ENCODE data around the gene DOCK9.

The DOCK9 gene

DNA sequence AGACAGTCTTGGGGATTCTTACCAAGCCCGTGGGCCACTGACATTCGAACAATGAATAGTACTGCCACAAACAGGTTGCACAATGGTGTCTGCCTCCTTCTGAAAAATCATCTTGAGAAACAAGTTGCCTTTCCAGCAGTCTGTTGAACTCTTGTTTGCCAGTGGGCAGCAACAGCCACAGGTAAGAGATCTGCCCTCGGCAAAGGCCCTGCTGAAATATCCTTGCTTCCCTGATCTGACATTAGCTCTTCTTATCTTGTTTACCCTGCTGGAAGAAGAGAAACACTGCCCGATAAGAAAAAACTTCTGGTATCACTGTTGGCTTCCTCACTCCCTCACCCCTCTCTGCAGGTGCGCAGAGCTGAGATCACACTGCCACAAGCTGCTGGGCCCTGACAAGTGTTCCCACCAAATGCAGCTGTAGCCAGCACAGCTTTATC, 2.0 kb downstream of the DOCK9 start:
- Histone ChIP-seq H3K9me3 (ENCODE audit: control insufficient read depth, insufficient read depth, low read length) (no peaks in the 10 kb centered on the region; the same call in 1 of the 2 replicates), H3K9ac (ENCODE audit: low read depth, low read length) (no peak overlapping the region), H3K4me1 (ENCODE audit: insufficient read depth, low read length) (peaks cover 24% of the 10 kb centered on the region), H3K36me3 (ENCODE audit: insufficient read depth, low read length) (no peaks in the 10 kb centered on the region)

DNA sequence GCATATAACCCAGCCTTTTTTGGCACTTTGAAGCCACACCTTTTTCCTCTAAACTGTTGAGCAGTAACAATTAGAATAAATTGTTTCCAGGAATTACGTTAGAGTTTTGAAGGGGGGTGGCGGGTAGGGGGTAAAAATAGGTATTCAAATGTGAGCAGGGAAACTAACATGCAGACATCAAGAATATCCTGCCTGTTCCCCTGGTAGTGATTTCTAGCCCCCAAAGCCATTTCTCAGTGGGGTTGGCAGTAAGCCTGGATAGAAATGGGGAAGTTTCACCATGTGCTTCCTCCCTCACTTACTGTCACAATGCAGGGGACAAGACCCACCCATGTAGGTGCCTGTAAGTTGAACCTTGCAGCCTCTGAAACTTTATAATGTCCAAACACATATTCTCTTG, 3.8 kb downstream of the DOCK9 start:
- Histone ChIP-seq H3K36me3 (ENCODE audit: insufficient read depth, low read length) (no peaks in the 10 kb centered on the region), H3K9me3 (ENCODE audit: control insufficient read depth, insufficient read depth, low read length) (no peaks in the 10 kb centered on the region; the same call in 1 of the 2 replicates), H3K4me1 (ENCODE audit: insufficient read depth, low read length) (peaks cover 24% of the 10 kb centered on the region), H3K9ac (ENCODE audit: low read depth, low read length) (no peak overlapping the region)

DNA sequence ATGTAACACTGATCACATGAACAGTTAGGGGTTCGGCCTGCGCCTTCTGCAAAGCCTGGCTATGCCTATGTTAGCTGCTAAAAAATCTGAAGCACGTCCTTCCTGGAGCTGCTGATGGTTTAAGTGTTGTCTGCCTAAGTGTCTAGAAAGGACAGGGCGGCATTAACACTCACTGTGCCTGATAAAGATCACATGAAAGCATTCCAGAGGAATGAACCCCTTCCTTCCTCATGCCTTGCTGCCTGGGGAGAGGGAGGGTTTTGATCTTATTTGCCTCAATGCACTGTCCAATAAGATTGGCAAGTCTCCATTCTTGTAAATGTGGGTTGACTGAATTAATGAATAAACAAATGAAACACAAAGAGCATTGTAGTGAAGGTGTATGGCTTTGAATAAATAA, 5.2 kb downstream of the DOCK9 start:
- Histone ChIP-seq H3K9ac (ENCODE audit: low read depth, low read length) (no peak overlapping the region), H3K36me3 (ENCODE audit: insufficient read depth, low read length) (no peaks in the 10 kb centered on the region), H3K9me3 (ENCODE audit: control insufficient read depth, insufficient read depth, low read length) (no peaks in the 10 kb centered on the region; the same call in 1 of the 2 replicates), H3K4me1 (ENCODE audit: insufficient read depth, low read length) (peaks cover 16% of the 10 kb centered on the region; the same call in 1 of the 2 replicates)

DNA sequence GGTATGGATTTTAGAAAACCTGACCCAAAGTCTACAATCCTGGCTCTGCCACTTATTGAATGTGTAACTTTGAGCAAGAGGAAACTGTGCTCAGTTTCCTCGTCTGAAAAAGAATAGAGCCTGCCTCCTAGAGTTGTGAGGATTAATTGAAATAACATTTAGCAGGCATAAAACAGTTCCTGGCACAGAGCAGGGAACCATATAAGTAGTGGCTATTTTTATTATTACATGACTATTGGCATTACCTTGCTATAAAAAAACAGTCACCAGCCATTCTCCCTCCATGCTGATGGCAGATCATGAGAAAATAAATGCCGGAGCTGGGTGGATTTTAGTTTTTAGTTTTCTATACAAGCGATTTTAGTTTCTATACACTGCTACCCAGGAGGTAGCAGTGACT, 5.8 kb downstream of the DOCK9 start:
- H3K36me3 ChIP-seq (ENCODE audit: insufficient read depth, low read length): no peaks in the 10 kb centered on the region
- no peak overlapping the region for H3K9ac ChIP-seq (ENCODE audit: low read depth, low read length)
- no peaks in the 10 kb centered on the region; the same call in 1 of the 2 replicates for H3K9me3 ChIP-seq (ENCODE audit: control insufficient read depth, insufficient read depth, low read length)
- peaks cover 11% of the 10 kb centered on the region; the same call in 1 of the 2 replicates for H3K4me1 ChIP-seq (ENCODE audit: insufficient read depth, low read length)

DNA sequence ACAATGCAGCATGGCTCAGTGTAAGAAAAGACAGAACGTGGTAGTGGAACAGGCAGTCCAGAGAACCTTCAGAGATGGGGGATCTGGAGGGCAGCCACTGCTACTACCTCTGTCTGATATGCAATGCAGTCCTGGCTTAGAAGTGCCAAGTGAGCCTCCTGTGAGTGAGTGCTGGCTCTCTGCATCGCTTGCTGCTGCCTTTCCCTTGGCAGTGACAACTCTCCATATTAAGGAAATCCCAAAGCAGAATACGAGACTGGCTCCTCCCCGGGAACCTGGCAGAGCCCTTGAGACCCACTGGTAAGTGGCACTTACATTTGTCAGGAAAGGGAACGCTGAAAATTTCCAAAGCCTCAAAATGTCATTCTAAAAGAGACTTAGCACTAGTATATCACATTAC, 7.5 kb downstream of the DOCK9 start:
- H3K36me3 ChIP-seq (ENCODE audit: insufficient read depth, low read length): no peaks in the 10 kb centered on the region
- H3K9ac ChIP-seq (ENCODE audit: low read depth, low read length): no peak overlapping the region
- no peaks in the 10 kb centered on the region; the same call in 1 of the 2 replicates for H3K4me1 ChIP-seq (ENCODE audit: insufficient read depth, low read length)
- no peaks in the 10 kb centered on the region; the same call in 1 of the 2 replicates for H3K9me3 ChIP-seq (ENCODE audit: control insufficient read depth, insufficient read depth, low read length)

DNA sequence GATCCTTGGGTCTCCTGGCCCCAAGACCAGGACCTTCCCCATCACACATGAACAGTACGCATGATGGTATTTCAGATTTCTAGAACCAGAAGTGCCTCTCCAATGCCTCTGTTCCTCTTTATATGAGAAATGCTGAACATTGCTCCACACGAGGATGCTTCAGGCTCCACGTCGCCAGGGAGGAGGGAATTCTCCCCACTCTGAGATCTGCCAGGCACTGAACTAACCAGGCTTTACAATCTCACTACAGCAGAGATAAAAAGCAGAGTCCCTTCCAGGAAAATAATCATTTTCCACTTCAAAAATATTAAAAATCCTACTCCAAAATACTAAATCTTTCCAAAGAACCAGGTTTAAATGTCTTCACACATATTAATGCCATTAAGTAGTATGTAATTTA, 10.4 kb downstream of the DOCK9 start:
- Histone ChIP-seq H3K36me3 (ENCODE audit: insufficient read depth, low read length) (no peaks in the 10 kb centered on the region), H3K4me1 (ENCODE audit: insufficient read depth, low read length) (no peaks in the 10 kb centered on the region), H3K9me3 (ENCODE audit: control insufficient read depth, insufficient read depth, low read length) (no peaks in the 10 kb centered on the region; the same call in 1 of the 2 replicates), H3K9ac (ENCODE audit: low read depth, low read length) (no peak overlapping the region)

DNA sequence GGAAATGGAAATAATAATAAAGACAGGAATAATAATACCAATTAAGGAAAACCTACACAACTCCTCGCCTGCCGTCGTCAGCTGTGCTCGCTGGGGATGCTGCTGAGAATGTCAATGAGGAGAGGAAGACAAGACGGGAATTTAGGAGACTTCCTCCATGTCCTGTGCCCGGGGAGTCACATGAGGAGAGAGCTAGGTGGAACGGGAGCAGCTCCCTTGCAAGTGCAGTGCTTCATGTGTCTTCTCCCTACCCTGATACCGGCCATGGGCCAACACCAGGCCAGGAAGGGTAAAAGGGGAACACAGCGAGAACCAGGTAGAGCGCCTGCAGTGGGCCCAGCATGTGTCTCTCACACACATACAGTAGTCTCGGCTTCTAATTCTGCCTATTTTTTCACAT, 11.8 kb downstream of the DOCK9 start:
- no peak overlapping the region for H3K9ac ChIP-seq (ENCODE audit: low read depth, low read length)
- no peaks in the 10 kb centered on the region; the same call in 1 of the 2 replicates for H3K9me3 ChIP-seq (ENCODE audit: control insufficient read depth, insufficient read depth, low read length)
- no peaks in the 10 kb centered on the region for H3K4me1 ChIP-seq (ENCODE audit: insufficient read depth, low read length)
- H3K36me3 ChIP-seq (ENCODE audit: insufficient read depth, low read length): no peaks in the 10 kb centered on the region

DNA sequence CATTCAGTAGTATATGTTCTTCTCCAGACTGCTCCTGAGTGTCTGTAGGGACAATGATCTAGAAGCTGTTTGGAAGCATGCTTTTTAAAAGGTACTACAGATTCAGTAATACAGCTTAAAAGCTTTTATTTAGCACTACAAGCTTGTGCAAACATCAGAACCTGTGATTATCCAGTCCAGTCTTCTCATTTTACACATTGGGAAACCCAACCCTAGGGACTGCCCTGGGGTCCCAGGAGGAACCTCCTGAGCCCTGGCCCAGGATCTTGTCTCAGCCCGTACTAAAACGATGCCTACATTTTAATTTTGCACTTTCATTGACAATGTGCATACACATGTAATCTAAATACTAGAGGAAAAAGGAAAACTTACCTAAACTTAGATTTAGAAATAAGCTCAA, 12.5 kb downstream of the DOCK9 start:
- Histone ChIP-seq H3K4me1 (ENCODE audit: insufficient read depth, low read length) (no peaks in the 10 kb centered on the region), H3K9me3 (ENCODE audit: control insufficient read depth, insufficient read depth, low read length) (no peaks in the 10 kb centered on the region), H3K36me3 (ENCODE audit: insufficient read depth, low read length) (no peaks in the 10 kb centered on the region), H3K9ac (ENCODE audit: low read depth, low read length) (no peak overlapping the region)

DNA sequence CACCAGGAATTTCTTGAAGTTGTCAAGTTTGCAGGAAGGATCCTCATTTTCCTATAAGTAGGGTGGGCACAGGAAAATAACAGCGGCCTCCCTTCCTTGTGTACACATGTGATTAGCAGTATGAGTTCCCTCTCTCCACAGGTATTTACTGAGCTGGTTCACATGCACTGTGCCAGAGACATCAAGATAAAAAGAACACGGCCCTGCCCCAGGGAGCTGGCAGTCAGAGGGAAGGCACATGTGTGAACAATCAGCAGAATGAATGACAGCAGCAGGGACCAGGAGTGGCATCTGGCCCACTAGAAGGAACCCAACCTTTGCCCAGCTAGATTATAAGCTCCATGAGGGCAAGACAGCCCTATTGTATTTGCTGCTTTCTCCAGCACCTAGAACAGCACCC, 13.9 kb downstream of the DOCK9 start:
- Histone ChIP-seq H3K9me3 (ENCODE audit: control insufficient read depth, insufficient read depth, low read length) (no peaks in the 10 kb centered on the region), H3K9ac (ENCODE audit: low read depth, low read length) (no peak overlapping the region), H3K4me1 (ENCODE audit: insufficient read depth, low read length) (no peaks in the 10 kb centered on the region), H3K36me3 (ENCODE audit: insufficient read depth, low read length) (no peaks in the 10 kb centered on the region)

DNA sequence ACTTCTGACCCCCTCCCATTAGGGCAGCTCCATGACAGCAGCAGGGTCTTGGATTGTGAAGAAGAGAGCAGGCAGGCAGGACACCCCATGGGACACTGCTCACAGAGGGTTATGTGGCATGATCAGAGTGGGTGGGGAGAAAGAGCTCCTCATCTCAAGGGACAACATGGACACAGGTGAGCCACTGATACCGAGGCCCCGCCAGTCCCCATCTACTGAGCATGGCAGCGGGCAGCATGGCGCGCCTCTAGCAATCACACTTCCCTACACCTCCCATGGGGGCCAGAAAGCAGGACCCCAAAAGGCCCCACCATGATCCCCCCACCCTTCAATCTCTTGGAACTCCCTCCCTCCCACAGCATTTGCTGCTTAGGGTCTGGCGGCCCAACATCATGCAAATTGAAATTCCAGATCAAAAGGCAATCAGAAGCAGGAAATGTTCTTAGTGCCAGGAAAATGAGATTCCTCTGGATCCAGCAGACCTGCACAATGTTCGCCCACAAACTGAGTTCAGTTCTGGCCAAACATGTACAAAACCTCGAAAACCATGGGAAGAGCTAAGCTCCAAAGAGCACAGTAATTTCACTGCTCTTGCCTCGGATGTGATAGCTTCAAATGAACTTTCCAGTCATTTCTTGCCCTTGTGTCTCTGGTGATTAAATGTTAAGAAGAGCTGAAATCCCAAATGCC, 14.8 kb downstream of the DOCK9 start:
- no peaks in the 10 kb centered on the region for H3K4me1 ChIP-seq (ENCODE audit: insufficient read depth, low read length)
- no peaks in the 10 kb centered on the region for H3K9me3 ChIP-seq (ENCODE audit: control insufficient read depth, insufficient read depth, low read length)
- H3K9ac ChIP-seq (ENCODE audit: low read depth, low read length): no peak overlapping the region
- H3K36me3 ChIP-seq (ENCODE audit: insufficient read depth, low read length): no peaks in the 10 kb centered on the region

DNA sequence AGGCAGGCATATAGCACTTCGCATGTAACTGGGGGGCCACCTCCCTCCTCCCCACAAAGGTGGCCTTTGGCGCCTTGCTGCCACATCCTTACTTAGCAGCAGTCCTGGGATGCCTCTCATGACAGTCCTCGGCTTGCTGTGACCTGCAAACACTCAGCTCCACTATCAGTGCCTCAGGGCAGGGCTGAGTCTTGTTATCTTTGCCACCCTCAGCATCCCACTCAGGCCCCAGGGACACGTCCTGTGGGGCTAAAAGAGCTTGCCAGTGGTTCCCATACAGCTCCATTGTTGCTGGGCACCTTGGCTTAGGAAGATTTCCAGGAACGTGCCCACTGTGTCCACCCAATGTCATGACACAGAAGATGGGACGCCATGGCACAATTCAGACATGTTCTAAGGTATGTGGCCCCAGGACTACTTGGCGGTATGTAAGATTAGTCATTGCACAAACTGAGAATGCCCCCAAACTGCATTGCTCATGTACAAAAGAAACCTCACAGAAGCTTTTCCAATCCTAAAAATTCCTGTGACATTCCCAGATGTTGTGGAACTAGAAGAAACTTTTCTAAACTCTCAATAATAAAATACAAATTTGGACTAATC, 16.3 kb downstream of the DOCK9 start:
- Histone ChIP-seq H3K9ac (ENCODE audit: low read depth, low read length) (no peak overlapping the region), H3K36me3 (ENCODE audit: insufficient read depth, low read length) (no peaks in the 10 kb centered on the region), H3K9me3 (ENCODE audit: control insufficient read depth, insufficient read depth, low read length) (no peaks in the 10 kb centered on the region), H3K4me1 (ENCODE audit: insufficient read depth, low read length) (no peaks in the 10 kb centered on the region)

DNA sequence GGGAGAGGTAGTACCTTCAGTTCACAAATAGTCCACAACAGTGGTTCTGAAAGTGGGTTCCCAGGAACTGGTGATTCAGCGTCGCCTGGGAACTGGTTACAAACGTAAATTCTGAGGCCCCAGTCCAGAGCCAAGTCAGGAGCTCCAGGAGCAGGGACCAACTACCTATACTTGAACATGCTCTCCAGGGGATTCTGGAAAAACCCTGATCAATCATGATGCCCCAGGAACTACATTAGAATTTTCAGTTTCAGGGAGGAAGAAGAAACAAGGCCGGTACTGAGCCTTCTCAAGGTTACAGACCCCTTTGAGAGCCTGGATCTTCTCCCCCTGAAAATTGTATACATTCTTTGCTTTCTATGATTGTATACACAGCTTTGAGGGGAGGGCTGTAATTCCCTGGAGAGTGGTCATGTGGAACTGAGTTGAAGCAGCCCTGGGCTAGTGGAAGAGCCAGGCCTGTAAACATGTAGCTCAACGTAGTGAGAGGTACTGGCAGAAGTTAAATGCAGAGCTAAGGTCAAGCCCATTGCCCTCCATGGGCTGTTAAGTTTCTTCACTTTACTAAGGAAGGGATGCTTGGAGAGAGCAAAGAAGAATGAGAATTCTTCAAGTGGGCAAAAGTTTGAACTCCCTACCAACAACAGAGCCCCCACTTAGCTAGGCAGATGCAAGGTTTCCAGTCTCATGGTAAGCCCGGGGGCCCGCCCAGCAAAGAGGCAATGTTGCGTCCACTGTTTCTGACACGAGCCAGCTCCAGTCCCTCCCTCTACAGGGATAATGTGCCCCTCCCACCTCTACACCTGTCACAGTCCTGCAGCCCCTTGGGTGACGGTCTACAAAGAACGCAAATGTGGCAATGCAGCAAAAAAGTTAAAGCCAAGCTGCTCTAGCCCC, 17.0 kb downstream of the DOCK9 start:
- Histone ChIP-seq H3K36me3 (ENCODE audit: insufficient read depth, low read length) (no peaks in the 10 kb centered on the region), H3K9ac (ENCODE audit: low read depth, low read length) (no peak overlapping the region), H3K4me1 (ENCODE audit: insufficient read depth, low read length) (no peaks in the 10 kb centered on the region), H3K9me3 (ENCODE audit: control insufficient read depth, insufficient read depth, low read length) (no peaks in the 10 kb centered on the region)

DNA sequence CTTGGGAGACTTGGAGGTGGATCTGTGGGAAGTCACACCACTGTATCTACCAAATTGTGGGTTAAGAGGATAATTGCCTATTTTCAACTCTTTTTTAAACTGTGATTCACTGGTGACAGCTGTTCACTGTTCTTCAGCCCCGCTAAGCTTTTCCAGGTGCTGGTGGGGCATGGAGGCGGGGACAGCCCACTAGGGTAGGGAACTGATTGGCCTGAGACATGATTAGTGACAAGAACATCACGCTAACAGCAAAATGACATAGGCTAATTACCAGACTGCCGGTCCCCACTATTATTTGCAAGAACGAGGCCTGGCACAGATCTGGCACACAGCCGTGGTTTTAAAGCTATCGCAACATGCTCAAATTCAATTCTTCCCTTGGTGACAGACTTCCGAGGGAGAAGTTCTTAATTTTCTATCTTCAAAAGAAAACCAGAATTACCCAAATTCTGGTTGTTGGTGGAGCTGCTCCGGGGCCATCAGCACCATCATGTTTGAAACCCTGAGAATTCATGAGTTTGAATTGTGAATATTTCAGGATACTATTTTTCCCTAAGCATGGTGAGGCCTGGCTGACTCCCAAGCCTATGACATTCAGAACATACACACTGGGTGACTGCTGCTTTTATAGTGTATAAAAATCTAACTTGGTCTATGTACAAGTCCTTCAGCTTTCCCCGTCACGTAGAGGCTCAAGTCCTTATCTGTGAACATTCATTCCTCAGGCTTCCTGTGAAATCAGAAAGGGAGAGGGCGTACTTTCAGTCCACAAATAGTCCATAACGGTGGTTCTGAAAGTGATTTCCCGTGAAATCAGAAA, 17.9 kb downstream of the DOCK9 start:
- Histone ChIP-seq H3K36me3 (ENCODE audit: insufficient read depth, low read length) (no peaks in the 10 kb centered on the region), H3K9ac (ENCODE audit: low read depth, low read length) (no peak overlapping the region), H3K9me3 (ENCODE audit: control insufficient read depth, insufficient read depth, low read length) (no peaks in the 10 kb centered on the region), H3K4me1 (ENCODE audit: insufficient read depth, low read length) (no peaks in the 10 kb centered on the region)

DNA sequence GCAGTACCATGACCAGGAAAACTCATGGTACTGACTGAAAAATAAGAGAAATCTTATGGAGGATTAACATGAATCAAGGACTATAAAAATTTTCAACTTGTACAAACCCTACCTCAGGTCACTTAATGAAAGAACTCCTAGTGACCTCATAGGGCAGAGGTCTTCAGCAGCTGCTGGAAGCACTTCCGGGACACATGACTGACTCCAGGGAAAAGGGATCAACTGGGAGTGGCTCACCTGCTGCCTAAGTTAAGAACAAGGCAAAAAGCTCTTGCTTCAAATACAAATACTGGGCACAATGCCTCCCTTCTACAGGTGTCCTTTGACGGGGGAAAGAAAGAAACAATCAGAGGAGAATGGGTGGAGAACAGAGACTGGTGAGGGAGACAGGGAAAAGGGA, 18.6 kb downstream of the DOCK9 start:
- peaks cover 4% of the 10 kb centered on the region; the same call in 1 of the 2 replicates for H3K4me1 ChIP-seq (ENCODE audit: insufficient read depth, low read length)
- H3K9ac ChIP-seq (ENCODE audit: low read depth, low read length): no peak overlapping the region
- no peaks in the 10 kb centered on the region for H3K9me3 ChIP-seq (ENCODE audit: control insufficient read depth, insufficient read depth, low read length)
- no peaks in the 10 kb centered on the region for H3K36me3 ChIP-seq (ENCODE audit: insufficient read depth, low read length)

All from ES-I3 (cell line).